Smooth muscle cell of the coronary artery (primary cell): ENCODE results near the gene DPP7. TPM values are rescaled to one million over a fixed set of nuclear protein-coding genes. Genes with fewer than 3 reads are reported as not detected.

ENCODE experiments used
- total RNA-seq: library from RNA; depleted of rRNA; stranded (reverse); fragments of >200 nt; gene quantifications from 2 replicates; pipeline ENCODE4 v1.2.3, GENCODE V29; 2014; ENCODE audit warnings: low replicate concordance

The DPP7 gene
- total RNA-seq: 93.0 and 99.2 TPM in 2 replicates

DNA sequence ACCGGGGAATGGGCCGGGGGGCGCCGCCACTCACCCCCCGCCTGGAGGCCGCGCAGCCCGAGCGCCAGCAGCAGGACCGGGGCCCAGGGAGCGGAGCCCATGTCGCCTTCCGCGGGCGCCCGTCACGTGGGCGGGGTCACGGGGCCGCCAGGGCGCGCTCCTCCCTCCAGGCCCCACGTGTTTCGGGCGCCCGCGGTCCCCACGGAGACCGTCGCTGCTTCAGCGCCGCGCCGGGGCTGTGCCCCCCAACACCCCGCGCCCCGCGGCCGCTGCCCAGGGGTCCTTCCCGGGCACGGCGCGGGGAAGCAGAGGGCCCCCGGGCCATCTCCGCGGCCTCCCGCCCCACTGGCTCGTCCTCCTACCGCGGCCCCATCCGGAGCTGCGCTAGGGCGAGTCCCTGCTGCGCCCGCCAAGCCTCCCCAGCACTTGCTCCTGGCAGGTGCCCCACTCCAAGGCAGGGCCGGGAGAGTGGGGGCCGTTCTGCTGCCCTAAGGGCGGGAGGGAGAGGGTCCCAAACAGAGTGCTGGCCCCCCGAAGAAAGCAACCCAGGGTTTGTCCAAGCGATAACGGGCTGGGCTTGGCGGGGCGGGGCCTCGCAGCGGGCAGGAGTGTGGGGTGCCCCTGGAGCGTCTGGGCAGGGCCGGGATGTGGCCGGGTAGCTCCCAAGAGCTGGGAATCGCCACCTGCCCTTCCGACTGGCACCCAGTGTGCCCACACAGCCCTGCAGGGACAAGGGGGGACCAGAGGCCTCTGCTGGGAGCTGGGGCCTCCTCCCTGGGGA, at the start of gene DPP7:
Gene DPP7 (minus strand): TSS at position 121 of the 781 bp plus-strand sequence. CDS start 20 bp downstream, at position 101.

DNA sequence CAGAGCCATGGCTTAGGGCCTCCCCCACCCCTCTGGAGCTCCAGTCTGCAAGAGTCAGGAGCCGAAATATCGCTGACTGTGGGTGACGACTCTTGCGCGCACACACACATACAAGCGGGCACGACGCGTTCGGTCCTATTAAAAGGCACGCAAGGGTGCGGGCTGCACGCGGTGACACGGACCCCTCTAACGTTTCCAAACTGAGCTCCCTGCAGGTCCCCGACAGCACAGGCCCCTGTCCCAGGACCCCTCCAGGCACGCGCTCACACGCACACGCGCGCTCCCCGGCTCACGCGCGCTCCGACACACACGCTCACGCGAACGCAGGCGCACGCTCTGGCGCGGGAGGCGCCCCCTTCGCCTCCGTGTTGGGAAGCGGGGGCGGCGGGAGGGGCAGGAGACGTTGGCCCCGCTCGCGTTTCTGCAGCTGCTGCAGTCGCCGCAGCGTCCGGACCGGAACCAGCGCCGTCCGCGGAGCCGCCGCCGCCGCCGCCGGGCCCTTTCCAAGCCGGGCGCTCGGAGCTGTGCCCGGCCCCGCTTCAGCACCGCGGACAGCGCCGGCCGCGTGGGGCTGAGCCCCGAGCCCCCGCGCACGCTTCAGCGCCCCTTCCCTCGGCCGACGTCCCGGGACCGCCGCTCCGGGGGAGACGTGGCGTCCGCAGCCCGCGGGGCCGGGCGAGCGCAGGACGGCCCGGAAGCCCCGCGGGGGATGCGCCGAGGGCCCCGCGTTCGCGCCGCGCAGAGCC, 24.4 kb upstream of the DPP7 start, which contains the start of gene GRIN1:
Gene GRIN1 (plus strand): TSS at position 433 of the 746 bp plus-strand sequence. CDS start 333 bp downstream, outside the sequence.

DNA sequence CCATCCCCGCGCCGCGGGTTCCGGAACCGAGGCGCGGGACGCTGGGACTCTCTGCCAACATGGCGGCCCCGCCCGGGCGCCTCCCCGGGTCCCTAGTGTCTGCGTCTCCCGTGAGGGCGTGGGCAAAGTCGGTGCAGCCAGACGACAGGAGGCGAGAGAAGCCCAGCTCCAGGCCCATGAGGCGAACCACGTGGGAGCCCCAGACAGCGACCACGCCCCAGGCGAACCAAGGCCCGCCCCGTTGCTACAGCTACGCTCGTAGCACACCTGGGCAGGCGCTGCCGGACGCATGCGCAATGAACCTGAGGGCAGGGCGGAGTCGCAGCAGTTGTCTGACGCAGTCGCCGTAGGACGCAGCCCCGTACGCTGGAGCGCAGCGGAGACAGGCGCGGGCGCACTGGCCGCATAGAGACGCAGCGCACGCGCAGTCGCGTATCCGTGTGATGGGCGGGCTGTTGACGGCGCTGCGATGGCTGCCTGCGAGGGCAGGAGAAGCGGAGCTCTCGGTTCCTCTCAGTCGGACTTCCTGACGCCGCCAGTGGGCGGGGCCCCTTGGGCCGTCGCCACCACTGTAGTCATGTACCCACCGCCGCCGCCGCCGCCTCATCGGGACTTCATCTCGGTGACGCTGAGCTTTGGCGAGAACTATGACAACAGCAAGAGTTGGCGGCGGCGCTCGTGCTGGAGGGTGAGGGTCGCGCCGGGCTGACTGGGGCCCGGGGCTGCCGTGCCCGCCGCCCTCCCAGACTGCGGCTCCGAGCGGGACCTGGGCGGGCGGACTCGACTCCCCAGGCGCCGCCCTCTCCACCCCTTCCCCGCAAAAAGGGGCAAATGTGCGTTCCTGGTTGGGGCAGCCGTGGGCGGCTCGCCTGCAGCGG, 27.8 kb downstream of the DPP7 start, which contains the start of gene MAN1B1:
Gene MAN1B1 (plus strand): TSS at position 455 of the 878 bp plus-strand sequence. CDS start 15 bp downstream, at position 470.

DNA sequence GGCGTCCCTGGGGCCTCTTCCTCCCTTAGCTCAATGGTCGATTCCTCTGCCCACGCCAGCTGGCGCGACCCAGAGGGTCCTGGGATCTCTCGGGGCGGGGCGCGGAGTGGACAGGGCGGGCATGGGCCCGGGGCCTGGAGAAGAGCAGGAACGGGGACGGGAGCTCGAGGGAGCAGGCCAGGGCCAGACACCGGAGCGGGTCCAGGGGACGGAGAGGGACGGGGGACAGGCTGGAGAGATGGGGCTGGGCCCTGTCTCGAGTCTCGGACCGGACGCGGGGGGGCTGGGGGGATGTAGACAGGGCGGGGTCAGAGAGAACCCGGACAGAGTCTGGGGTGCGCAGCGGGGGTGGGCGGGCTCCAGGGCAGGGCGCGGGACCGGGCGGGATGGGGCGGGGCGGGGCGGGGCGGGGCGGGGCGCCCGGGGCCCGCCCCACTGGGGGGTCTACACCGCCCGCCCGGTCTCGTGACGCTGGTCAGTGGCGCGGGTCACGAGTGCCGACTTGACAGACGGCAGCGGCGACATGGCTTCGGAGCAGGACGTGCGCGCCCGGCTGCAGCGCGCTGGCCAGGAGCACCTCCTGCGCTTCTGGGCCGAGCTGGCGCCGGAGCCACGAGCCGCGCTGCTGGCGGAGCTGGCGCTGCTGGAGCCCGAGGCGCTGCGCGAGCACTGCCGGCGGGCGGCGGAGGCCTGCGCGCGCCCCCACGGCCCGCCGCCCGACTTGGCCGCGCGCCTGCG, 37.4 kb downstream of the DPP7 start, which contains the start of gene UAP1L1:
Gene UAP1L1 (plus strand): TSS at position 508 of the 738 bp plus-strand sequence. CDS start 16 bp downstream, at position 524.

DNA sequence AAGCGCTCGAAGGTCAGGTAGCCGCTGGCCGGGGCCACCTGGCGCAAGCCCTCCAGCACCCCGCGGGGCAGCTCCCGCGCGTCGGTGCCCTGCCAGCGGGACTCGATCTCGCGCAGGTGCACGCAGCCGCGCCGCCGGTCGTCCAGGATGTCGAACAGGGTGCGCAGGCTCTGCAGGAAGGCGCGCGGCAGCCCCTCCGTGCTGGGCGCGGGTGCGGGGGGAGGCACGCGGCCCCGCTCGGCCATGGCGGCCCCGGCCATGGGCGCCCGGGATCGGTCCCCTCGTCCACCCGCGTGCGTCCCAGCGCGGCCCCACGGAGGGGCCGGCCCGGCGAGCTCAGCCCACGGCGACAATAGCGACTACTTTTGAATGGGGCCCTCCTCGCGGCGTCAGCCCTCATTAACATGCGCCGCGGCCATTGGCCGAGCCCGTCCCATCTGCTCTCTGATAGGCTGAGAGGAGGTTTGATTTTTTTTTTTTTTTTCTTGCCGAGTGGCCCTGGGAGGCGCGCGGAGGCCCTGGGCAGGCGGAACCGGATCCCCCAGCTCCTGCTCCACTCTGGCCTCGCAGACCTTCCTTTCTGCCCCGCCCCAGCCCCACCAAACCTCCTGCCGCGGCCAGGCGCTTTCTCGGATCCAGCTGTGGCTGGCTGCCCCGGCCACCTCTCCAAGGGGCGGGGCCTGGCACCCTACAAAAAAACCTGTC, 44.2 kb downstream of the DPP7 start, which contains the start of gene SAPCD2:
Gene SAPCD2 (minus strand): TSS at position 357 of the 705 bp plus-strand sequence. CDS start 97 bp downstream, at position 260.

Other genes with a start within 250 kb of the DPP7 start
- gene EDF1, start 248.4 kb downstream of the DPP7 start, total RNA-seq: 483 and 575 TPM in 2 replicates
- gene TRAF2, start 228.2 kb downstream of the DPP7 start, total RNA-seq: 6.7 and 9.3 TPM in 2 replicates
- gene FBXW5, start 170.0 kb downstream of the DPP7 start, total RNA-seq: 139 and 223 TPM in 2 replicates
- gene C8G, start 169.5 kb downstream of the DPP7 start, total RNA-seq: not detected in 2 replicates
- not detected in 2 replicates for gene LCN12, start 162.5 kb downstream of the DPP7 start, total RNA-seq
- 1.1 and 33.0 TPM in 2 replicates for gene PTGDS, start 137.2 kb downstream of the DPP7 start, total RNA-seq
- gene LCNL1, start 131.7 kb downstream of the DPP7 start, total RNA-seq: 0.15 and 6.1 TPM in 2 replicates
- 4.6 and 11.6 TPM in 2 replicates for gene PAXX, start 122.3 kb downstream of the DPP7 start, total RNA-seq
- 1.3 and 4.6 TPM in 2 replicates for gene CLIC3, start 118.2 kb downstream of the DPP7 start, total RNA-seq
- 13.4 and 39.3 TPM in 2 replicates for gene ABCA2, start 86.5 kb downstream of the DPP7 start, total RNA-seq
- gene FUT7, start 82.6 kb downstream of the DPP7 start, total RNA-seq: not detected in 2 replicates
- 9.5 and 11.6 TPM in 2 replicates for gene NPDC1, start 68.6 kb downstream of the DPP7 start, total RNA-seq
- gene ENTPD2, start 60.7 kb downstream of the DPP7 start, total RNA-seq: not detected in 2 replicates
- gene SAPCD2, start 44.2 kb downstream of the DPP7 start, total RNA-seq: under 0.01 and 2.2 TPM in 2 replicates
- 12.3 and 12.9 TPM in 2 replicates for gene UAP1L1, start 37.2 kb downstream of the DPP7 start, total RNA-seq
- gene MAN1B1, start 27.7 kb downstream of the DPP7 start, total RNA-seq: 69.0 and 76.6 TPM in 2 replicates
- gene GRIN1, start 24.4 kb upstream of the DPP7 start, total RNA-seq: under 0.01 TPM in 1 of 2 replicates, not detected in the other
- gene LRRC26, start 55.3 kb upstream of the DPP7 start, total RNA-seq: not detected in 2 replicates
- gene TMEM210, start 57.3 kb upstream of the DPP7 start, total RNA-seq: not detected in 2 replicates
- gene ANAPC2, start 73.8 kb upstream of the DPP7 start, total RNA-seq: 20.3 and 24.0 TPM in 2 replicates
- 52.3 and 82.1 TPM in 2 replicates for gene SSNA1, start 73.9 kb upstream of the DPP7 start, total RNA-seq
- gene TPRN, start 86.0 kb upstream of the DPP7 start, total RNA-seq: 1.5 and 4.6 TPM in 2 replicates
- gene TMEM203, start 90.9 kb upstream of the DPP7 start, total RNA-seq: 23.2 and 25.3 TPM in 2 replicates
- 1.6 and 3.2 TPM in 2 replicates for gene NDOR1, start 91.0 kb upstream of the DPP7 start, total RNA-seq
- not detected in 2 replicates for gene RNF208, start 107.5 kb upstream of the DPP7 start, total RNA-seq
- gene CYSRT1, start 110.4 kb upstream of the DPP7 start, total RNA-seq: 0.12 and 0.30 TPM in 2 replicates
- gene RNF224, start 112.8 kb upstream of the DPP7 start, total RNA-seq: under 0.01 TPM in 1 of 2 replicates, not detected in the other
- gene SLC34A3, start 116.2 kb upstream of the DPP7 start, total RNA-seq: not detected in 2 replicates
- gene TUBB4B, start 126.6 kb upstream of the DPP7 start, total RNA-seq: 117 and 143 TPM in 2 replicates
- not detected in 2 replicates for gene STPG3, start 136.6 kb upstream of the DPP7 start, total RNA-seq
- gene NELFB, start 140.6 kb upstream of the DPP7 start, total RNA-seq: 51.3 and 54.2 TPM in 2 replicates
- gene TOR4A, start 163.0 kb upstream of the DPP7 start, total RNA-seq: 1.9 and 16.6 TPM in 2 replicates
- gene NRARP, start 187.5 kb upstream of the DPP7 start, total RNA-seq: 0.30 and 0.47 TPM in 2 replicates